ENCODE results near the gene FARS2.

- TF ChIP-seq, protein P1, sequence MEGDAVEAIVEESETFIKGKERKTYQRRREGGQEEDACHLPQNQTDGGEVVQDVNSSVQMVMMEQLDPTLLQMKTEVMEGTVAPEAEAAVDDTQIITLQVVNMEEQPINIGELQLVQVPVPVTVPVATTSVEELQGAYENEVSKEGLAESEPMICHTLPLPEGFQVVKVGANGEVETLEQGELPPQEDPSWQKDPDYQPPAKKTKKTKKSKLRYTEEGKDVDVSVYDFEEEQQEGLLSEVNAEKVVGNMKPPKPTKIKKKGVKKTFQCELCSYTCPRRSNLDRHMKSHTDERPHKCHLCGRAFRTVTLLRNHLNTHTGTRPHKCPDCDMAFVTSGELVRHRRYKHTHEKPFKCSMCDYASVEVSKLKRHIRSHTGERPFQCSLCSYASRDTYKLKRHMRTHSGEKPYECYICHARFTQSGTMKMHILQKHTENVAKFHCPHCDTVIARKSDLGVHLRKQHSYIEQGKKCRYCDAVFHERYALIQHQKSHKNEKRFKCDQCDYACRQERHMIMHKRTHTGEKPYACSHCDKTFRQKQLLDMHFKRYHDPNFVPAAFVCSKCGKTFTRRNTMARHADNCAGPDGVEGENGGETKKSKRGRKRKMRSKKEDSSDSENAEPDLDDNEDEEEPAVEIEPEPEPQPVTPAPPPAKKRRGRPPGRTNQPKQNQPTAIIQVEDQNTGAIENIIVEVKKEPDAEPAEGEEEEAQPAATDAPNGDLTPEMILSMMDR (IDR thresholded peaks at IDR 0.05): no peak
- TF ChIP-seq POLR2A (IDR thresholded peaks at IDR 0.05): no peak
Measured at GRCh38 chr6:5674721-5675120, 413.4 kb downstream of the FARS2 start.
